H1 (cell line): ENCODE results near the gene TDRD6. TPM values are rescaled to one million over a fixed set of nuclear protein-coding genes. Genes with fewer than 3 reads are reported as not detected.

ENCODE experiments used
- BCL11A ChIP-seq, 2 experiments: IDR thresholded peaks; one replicate each; pipeline ENCODE4 v1.6.1; 2011; ENCODE audit warnings: low read depth in 2 of 2, low read length in 2 of 2, mild to moderate bottlenecking in 2 of 2
- SIN3A ChIP-seq, 2 experiments: IDR thresholded peaks in 1 of 2; conservative IDR thresholded peaks in 1 of 2; 2 replicates each; pipeline ENCODE4 v1.6.1; 2011 to 2012; ENCODE audit warnings: low read length in 2 of 2, improper control_type of control experiment in 1 of 2, low read depth in 1 of 2, mild to moderate bottlenecking in 1 of 2
- polyA plus RNA-seq, 7 experiments: library from polyadenylated mRNA; depleted of rRNA in 3 of 7; stranded (reverse) in 5 of 7; unstranded in 2 of 7; fragments of >200 nt in 5 of 7; fragments of 200-250 nt in 2 of 7; gene quantifications; 1 replicate in 5 of 7; 2 replicates in 1 of 7; 4 replicates in 1 of 7; pipeline versions ENCODE4 v1.2.1 to v1.2.3, GENCODE V29; 2011 to 2013; ENCODE audit warnings: missing spikeins in 2 of 7, mixed read lengths in 2 of 7
- total RNA-seq: library from RNA; stranded (reverse); fragmentation: NEBNext Ultra II Directional; extraction: Animal tissue kit (Norgen Biotek cat#: 25700); gene quantifications from 2 replicates; pipeline ENCODE4 v1.2.1, GENCODE V29; 2021

The TDRD6 gene
- total and polyA plus RNA-seq, 2 of the 8 experiments (the other 6 are each of a cell fraction or from before 2014, with no cell fraction given): 0.06 to 0.19 TPM

DNA sequence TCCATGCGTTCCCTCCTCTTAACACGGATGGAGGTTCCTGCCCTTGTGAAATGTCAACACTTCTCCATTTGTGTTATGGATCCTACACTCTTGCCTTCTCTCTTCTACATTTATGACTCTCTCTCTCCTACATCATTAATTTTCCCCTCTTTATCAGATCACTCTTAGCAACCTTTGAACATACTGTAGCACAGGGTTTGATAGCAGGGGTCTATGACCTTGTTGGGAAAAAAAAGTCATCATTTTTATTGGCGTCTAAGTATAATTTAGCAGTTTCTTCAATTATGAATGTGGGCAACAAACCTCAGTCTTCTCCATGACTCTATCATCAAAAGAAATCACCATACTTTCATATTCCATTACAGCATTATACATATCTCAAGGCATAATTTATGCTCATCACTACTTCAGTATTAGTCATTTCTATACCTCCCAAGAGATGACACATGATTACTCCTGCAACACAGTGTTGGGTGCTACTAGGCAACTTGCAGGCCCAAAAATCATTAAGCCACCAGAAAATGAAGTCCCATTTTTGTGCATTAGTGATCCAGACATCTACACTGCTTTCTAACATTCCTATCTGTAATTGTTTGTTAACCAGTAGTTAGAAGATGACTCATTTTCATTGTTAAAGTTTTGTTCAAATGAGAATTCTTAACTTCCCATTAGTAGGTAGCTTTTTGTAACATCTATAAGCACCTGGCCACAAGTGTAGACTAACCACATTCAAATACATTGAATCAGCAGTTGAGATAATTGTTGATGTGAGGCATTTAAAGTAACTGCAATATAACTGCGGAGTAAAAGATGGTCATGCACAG is 44.5 kb upstream of the TDRD6 start (continued):
- TF ChIP-seq SIN3A (conservative IDR thresholded peaks at IDR 0.05 in 1 of 2, IDR thresholded peaks at IDR 0.05 in 1 of 2; ENCODE audit: low read depth in 1 of 2, low read length in 2 of 2) (no peak), BCL11A (IDR thresholded peaks at IDR 0.05; ENCODE audit: low read depth in 2 of 2, low read length in 2 of 2) (no peak)
